ENCODE data around the gene KCNQ5. TPM values are rescaled to one million over a fixed set of nuclear protein-coding genes. Genes with fewer than 3 reads are reported as not detected.

The KCNQ5 gene
- total RNA-seq, 1 experiment from 2014 or later, result 9.4 TPM

GRCh38 chr6:72850469-72850868 lies 228.6 kb downstream of the KCNQ5 start:
- ATAC-seq (no peak), DNase-seq (ENCODE audit: low read depth, low spot score) (no peak)
- in situ Hi-C loops (cut with HindIII; ENCODE audit: low pct_unique_long_range_greater_than_20kb, low sequenced_read_pairs) (no loop called here), intact Hi-C loops (cut with micrococcal nuclease; ENCODE audit: unreplicated experiment) (no loop called here)
- TF ChIP-seq TCF7L2 (IDR thresholded peaks at IDR 0.05; ENCODE audit: low read depth, low read length), result no peak
- no peak for TF ChIP-seq CTCF (IDR thresholded peaks at IDR 0.05)
- no peak for TF ChIP-seq SIN3A (IDR thresholded peaks at IDR 0.05; ENCODE audit: borderline replicate concordance, insufficient read depth, low read depth, low read length)
- TF ChIP-seq REST (IDR thresholded peaks at IDR 0.05; ENCODE audit: insufficient read depth in 1 of 2, low read depth in 2 of 2, low read length in 1 of 2), result no peak
- no peak for TF ChIP-seq POLR2AphosphoS5 (IDR thresholded peaks at IDR 0.05; ENCODE audit: low read depth, low read length)
- Histone ChIP-seq H3K4me3 (ENCODE audit: low read depth in 2 of 2, low read length in 2 of 2) (no peak overlapping the region), H3K9me3 (ENCODE audit: control insufficient read depth, insufficient read depth, low read depth, low read length) (no peaks in the 10 kb centered on the region), H3K4me1 (ENCODE audit: control insufficient read depth, insufficient read depth, low read length) (no peaks in the 10 kb centered on the region), H3K27ac (ENCODE audit: low read length) (no peak overlapping the region), H3K36me3 (ENCODE audit: control insufficient read depth, insufficient read depth, low read length) (no peaks in the 10 kb centered on the region), H3K27me3 (ENCODE audit: control insufficient read depth, insufficient read depth, low read length) (no peaks in the 10 kb centered on the region)
- CTCF ChIA-PET, result no interaction called here
- no TSS peak for BruUV-seq (replicated peaks)
- POLR2A ChIA-PET, result no interaction called here

GRCh38 chr6:72855471-72855870 lies 233.6 kb downstream of the KCNQ5 start:
- intact Hi-C loops (cut with micrococcal nuclease; ENCODE audit: unreplicated experiment) (no loop called here), in situ Hi-C loops (cut with HindIII; ENCODE audit: low pct_unique_long_range_greater_than_20kb, low sequenced_read_pairs) (no loop called here)
- no TSS peak for BruUV-seq (replicated peaks)
- Histone ChIP-seq H3K4me3 (ENCODE audit: low read depth in 2 of 2, low read length in 2 of 2) (no peak overlapping the region), H3K27ac (ENCODE audit: low read length) (no peak overlapping the region), H3K36me3 (ENCODE audit: control insufficient read depth, insufficient read depth, low read length) (no peaks in the 10 kb centered on the region), H3K9me3 (ENCODE audit: control insufficient read depth, insufficient read depth, low read depth, low read length) (no peaks in the 10 kb centered on the region), H3K27me3 (ENCODE audit: control insufficient read depth, insufficient read depth, low read length) (no peaks in the 10 kb centered on the region), H3K4me1 (ENCODE audit: control insufficient read depth, insufficient read depth, low read length) (no peaks in the 10 kb centered on the region)
- DNase-seq (ENCODE audit: low read depth, low spot score) (no peak), ATAC-seq (no peak)
- ChIA-PET CTCF (no interaction called here), POLR2A (no interaction called here)
- TF ChIP-seq SIN3A (IDR thresholded peaks at IDR 0.05; ENCODE audit: borderline replicate concordance, insufficient read depth, low read depth, low read length) (no peak), TCF7L2 (IDR thresholded peaks at IDR 0.05; ENCODE audit: low read depth, low read length) (no peak), REST (IDR thresholded peaks at IDR 0.05; ENCODE audit: insufficient read depth in 1 of 2, low read depth in 2 of 2, low read length in 1 of 2) (no peak), POLR2AphosphoS5 (IDR thresholded peaks at IDR 0.05; ENCODE audit: low read depth, low read length) (no peak), CTCF (IDR thresholded peaks at IDR 0.05) (no peak)

Data from Panc1 (cell line).